AG08396 (cell line): ENCODE data around the gene IP6K1.
A peak's percentile ranks its signal among the peaks of the same experiment; 100 is the strongest.
"Not testable (repeated sequence)": the region's sequence is repeated elsewhere in the genome, so short reads cannot be mapped to it uniquely, and the experiment has no call there.

Source experiments
- DNase-seq: peaks from one replicate; pipeline ENCODE4 v3.0.0; 2012; ENCODE audit warnings: low spot score, mixed read lengths

Gene IP6K1

GRCh38 chr3:49786357-49787181, at the start of gene IP6K1:
IP6K1 (minus strand) TSS chr3:49786542; CDS start chr3:49748040, 38,502 bp downstream.
- peak; percentile 100 for DNase-seq

GRCh38 chr3:49831341-49831740, 45.0 kb upstream of the IP6K1 start:
- no peak for DNase-seq

- DNase-seq = no peak
Observed at GRCh38 chr3:49826016-49826415, 39.7 kb upstream of the IP6K1 start.

- not testable (repeated sequence) for DNase-seq
Observed at GRCh38 chr3:49823131-49823530, 36.8 kb upstream of the IP6K1 start.

- peak; percentile 86 for DNase-seq
Observed at GRCh38 chr3:49813497-49814174, 27.3 kb upstream of the IP6K1 start, which contains the start of gene UBA7. UBA7 (minus strand) TSS chr3:49813953; CDS start chr3:49813787, 166 bp downstream.

DNA sequence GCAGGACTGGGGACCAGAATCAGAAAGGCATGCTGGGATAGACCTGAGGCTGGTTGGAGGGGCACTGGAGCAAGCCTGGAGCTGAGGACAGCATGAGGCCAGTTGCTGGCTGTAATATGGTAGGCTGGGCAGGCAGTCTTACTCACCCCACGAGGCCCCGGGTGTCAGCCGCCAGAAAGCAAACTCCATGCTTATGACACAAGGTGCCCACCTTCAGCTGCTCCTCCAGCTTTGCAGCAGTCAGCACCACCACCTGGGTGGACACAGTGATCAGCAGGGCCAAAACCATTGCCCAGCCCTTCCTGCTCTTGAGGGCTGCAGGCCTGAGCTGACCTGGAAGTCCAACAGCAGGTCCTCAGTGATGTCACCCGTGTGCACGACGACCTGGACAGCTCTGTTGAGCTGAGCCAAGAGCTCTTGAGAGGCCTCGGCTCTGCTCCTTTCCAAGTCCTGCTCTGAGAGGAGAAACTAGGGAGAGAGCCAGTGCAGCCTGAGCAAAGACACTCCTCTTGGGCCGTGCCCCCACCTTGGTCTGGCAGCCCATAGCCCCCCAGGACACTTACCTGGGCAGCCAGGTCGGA, 26.7 kb upstream of the IP6K1 start:
- DNase-seq = peak; percentile 44

- no peak for DNase-seq
Observed at GRCh38 chr3:49807431-49808114, 21.2 kb upstream of the IP6K1 start.

DNA sequence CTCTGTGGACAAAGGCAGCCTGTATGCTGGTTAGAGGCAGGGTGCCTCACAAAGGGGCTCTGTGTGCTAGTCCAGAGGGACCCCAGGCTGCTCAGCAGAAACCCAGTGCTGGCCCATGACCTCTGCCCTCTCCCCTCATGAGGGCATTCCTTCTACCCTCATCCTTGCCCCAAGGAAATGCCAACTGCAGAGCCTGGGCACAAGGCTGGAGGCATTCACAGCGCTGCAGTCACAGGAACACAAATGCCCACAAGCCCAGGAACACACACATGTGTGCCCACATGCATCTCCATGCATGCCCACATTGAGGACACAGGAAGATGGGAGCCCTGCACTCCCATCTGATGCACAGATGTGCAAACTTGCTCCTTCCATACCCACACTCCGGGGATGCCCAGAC, 20.5 kb upstream of the IP6K1 start:
- DNase-seq = no peak

GRCh38 chr3:49805897-49806701, 19.8 kb upstream of the IP6K1 start:
- no peak for DNase-seq

DNA sequence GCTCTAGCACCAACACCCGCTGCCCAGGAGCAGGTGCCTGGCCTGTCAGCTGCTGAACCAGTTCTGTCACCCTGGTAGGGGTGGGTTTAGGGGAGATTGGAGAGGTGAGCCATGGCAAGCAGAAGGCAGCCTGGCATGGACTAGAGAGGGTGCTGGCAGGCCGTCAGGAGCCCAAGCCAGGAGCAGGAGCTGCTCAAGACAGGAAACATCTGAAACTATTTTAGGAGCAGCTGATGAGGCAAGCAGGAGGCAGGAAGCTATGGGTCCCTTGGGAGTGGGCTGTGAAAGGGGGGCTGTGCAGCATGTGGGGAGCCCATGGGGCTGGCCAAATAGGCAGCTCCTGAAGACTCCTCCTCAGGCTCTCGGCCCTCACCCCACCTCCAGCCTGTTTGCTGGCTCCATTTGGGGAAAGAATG, 19.0 kb upstream of the IP6K1 start:
- no peak for DNase-seq

- no peak for DNase-seq
Observed at GRCh38 chr3:49804141-49805041, 18.0 kb upstream of the IP6K1 start.

GRCh38 chr3:49803465-49804140, 17.3 kb upstream of the IP6K1 start:
- DNase-seq = peak; percentile 39

DNA sequence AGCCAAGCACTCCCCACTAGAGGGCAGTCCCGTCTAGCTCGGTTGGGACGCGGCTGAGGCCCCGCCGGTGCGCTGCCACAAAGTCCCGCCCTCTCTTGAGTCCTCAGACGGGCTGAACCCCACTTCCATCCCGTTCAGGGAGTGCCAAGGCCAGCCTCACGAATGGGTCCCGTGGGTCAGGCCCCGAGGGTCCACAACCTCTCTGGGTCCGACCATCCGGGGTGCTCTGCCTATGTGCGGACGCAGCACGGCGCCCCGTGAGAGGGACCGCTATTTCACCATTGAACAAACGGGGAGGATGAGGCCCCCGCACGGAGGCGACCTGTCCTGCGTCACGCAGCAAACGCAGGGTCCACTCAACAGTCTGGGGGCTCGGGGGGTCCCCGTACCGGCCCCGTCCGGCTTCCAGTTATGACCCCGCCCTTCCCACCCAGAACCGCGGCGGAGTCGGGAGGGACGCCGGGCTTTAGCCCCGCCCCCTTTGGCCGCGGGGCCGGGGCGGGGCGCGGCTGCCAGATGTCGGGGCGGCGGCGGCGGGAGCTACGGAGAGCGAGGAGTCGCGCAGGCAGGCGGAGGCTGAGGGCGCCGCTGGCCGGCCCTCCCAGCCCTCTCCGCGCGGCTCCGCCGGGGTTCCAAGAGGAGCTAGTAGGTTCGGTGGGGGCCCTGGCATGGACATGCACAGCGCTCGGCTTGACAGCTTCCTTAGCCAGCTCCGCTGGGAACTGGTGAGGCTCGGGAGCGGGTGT, 16.6 kb upstream of the IP6K1 start, which contains the start of gene INKA1:
TSS of gene INKA1 (plus strand) at position 543 of the 746 bp plus-strand sequence. CDS start at position 675, 132 bp downstream.
- peak; percentile 95 for DNase-seq

DNA sequence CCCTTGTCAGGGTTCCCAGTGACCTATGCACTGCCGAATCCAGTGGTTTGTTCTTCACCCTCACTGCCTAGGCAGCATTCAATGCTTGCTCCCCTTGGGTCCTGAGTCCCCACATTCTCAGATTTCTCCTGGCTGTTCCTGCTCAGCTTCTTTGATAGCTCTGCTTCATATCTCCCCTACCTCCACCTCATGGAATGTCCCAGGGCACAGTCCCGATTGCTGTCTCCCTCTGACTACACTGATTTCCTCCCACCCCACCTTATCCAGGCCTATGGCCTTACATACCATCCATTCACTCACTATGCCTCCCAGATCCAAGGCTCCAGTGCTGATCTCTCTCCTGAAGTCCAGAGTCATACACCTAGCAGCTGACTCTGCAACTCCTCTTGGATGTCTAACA, 14.8 kb upstream of the IP6K1 start:
- DNase-seq = no peak

GRCh38 chr3:49799761-49800160, 13.4 kb upstream of the IP6K1 start, which contains the start of gene CDHR4:
CDHR4 (minus strand) TSS chr3:49799873; CDS start chr3:49799812, 61 bp downstream.
- DNase-seq = peak; percentile 92

- no peak for DNase-seq
Observed at GRCh38 chr3:49799105-49799504, 12.8 kb upstream of the IP6K1 start.

GRCh38 chr3:49794926-49795905, 8.9 kb upstream of the IP6K1 start:
- DNase-seq = no peak

GRCh38 chr3:49794431-49794830, 8.1 kb upstream of the IP6K1 start:
- DNase-seq = no peak
